Stimulated activated CD8-positive, alpha-beta memory T cell treated with anti-CD3 and anti-CD28 coated beads, Interleukin-12 subunit alpha, Interleukin-12 subunit beta, amount 100 ng/mL, for 1 hour (primary cell): Measurements from ENCODE around the gene SLC18B1.

Experiments used
- DNase-seq: peaks from one replicate; pipeline ENCODE4 v3.0.0-alpha.2; 2020; ENCODE audit warnings: low read depth

Gene SLC18B1

DNA sequence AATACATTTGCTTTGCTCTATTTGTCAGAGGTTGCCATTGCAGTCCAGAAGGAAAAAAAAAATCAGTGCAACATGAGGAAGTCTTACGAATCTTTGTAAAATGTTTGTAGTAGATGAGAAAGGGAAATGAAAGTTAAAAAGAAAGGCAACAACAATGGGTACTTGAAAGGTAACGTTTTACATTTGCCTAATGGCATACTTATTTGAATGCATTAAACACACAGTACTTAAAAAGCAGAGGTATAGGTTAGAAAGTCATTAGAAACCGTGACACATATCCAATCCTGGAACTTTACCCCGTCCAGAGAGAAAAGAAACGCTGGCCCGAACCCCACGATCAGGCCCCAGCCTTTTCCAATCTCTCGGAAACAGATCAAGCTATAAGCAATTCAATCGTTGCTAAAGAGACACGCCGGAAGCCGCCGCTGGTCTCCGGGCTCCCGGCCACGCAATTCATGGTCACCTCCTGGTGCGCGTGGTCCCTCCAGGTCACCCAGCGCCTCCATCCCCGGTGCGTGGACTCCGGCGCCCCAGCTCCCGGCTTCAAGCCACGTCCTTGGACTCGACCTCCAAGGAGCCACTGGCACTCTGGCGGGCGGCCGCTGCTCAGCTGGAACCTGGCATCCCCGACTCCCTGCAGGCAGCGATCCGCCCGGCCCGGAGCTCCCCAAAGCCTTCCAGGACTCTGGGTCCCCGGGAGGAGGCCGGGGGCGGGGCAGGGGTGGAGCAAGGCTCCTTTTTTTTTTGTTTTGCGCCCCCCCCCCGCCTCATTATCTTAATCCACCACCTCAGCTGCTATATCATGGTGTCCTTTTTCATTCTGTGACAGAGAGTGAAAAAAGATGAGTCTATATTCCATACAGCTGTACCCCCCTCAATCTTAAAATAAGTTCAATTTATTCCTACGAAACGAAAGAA is at the start of gene SLC18B1:
SLC18B1 (minus strand) TSS at position 687 of the 918 bp plus-strand sequence; CDS start at position 506, 181 bp downstream.
- DNase-seq, result no peak

DNA sequence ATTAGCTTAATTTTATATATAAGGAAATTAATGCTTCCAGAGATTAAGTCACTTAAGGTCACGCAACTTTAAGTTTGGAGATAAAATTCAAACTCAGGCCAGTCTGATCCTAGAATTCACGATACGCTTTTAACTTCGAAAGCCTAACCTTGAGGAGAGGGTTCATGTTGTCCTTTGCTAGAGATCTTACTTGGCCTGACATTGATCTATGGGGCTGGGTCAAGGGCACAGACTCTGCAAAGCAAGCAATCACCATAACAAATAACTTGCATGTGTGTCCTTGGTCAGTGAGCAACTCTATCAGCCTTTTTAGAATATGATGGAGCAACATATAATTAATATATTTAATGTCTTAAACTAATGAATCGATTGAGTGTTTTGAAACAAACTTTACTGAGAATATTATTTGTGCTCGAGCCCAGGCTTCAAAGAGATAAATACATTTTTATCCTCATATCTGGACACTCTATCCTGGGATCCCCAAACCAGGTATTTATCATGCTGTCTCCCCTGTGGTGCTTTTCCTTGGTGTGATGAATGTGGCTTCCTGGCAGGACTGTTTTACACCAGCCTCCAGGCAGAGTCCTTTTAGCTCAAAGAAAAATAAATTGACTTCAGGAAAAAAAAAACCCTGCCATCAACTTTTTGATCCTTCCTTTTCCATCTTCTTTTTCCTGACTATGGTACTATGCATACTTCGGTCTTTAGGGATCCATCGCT is 45.0 kb upstream of the SLC18B1 start:
- no peak for DNase-seq

DNA sequence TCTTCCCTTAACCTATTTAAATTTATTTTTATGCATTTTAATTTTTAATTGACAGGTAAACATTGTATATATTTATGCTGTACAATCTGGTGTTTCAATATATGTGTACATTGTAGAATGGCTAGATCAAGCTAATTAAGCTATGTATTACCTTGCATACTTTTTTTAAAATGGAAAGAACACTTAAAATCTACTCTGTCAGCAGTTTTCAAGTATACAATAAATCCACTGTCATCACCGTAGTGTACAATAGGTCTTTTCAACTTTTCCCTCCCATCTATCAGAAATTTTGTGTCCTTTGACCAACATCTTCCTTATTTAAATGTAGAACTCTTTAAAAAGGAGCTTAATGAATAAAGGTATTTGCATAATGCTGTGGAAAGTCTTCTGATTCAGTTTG is 43.5 kb upstream of the SLC18B1 start:
- no peak for DNase-seq

DNA sequence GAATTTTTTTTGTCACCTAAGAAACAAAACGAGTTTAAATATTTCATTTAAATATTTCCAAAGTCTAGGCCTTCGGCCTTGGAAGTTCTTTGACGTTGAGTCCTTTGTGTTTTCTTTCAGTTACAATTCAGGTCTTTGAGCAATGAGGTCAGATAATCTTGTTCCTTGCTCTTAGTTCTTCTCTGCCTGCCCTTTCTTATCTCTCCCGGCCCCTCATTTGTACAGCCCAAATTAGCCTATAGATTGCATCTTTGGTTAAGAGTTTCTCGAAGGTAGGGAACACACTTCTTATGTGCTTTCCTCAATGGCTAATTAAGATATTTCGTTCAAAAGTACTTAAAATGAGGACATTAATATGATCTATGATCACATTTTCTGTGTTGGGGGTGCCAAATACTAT is 34.5 kb upstream of the SLC18B1 start:
- DNase-seq, result no peak

- DNase-seq, result no peak
Observed at GRCh38 chr6:132830334-132830751, 31.9 kb upstream of the SLC18B1 start.

- DNase-seq, result no peak
Observed at GRCh38 chr6:132820629-132821381, 22.4 kb upstream of the SLC18B1 start.

GRCh38 chr6:132819405-132820161 is 21.1 kb upstream of the SLC18B1 start:
- DNase-seq, result no peak

DNA sequence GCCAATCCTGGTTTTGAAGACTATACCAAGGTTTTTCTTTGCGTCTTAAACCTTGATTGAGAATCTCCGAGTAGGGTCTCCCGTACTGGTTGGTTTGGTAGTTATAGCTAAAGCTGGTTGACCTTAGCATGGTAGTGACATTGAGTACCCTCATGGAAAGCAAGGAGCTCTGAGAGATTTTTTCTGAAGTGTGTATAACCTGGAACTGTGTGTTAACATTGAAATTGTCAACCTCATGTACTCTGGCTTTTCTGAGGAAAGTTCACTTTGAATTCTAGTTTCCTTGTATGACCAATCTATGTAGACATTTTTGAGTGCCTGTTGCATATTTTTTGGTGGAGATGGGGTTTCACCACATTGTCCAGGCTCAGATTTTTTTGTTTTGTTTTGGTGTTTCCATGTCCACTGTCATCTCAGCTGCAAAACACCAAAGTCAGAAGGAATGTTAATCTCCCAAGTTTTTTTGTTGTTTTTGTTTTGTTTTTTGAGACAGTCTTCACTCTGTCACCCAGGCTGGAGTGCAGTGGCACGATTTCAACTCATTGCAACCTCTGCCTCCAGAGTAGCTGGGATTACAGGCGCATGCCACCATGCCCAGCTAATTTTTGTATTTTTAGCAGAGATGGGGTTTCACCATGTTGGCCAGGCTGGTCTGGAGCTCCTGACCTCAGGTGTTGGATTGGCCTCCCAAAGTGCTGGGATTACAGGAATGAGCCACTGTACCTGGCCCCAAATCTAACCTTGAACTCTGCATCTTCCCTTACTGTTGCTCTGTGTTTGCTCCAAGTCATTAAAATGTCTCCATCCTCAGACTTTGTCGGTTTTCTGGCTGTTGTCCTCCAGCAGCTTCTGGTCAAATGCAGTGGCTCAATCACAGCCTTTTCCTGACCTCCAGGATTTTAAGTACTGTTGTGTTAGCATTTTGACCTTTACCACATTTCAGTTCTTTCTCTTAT is 20.2 kb upstream of the SLC18B1 start:
- no peak for DNase-seq

GRCh38 chr6:132817554-132818403 is 19.3 kb upstream of the SLC18B1 start:
- no peak for DNase-seq

DNA sequence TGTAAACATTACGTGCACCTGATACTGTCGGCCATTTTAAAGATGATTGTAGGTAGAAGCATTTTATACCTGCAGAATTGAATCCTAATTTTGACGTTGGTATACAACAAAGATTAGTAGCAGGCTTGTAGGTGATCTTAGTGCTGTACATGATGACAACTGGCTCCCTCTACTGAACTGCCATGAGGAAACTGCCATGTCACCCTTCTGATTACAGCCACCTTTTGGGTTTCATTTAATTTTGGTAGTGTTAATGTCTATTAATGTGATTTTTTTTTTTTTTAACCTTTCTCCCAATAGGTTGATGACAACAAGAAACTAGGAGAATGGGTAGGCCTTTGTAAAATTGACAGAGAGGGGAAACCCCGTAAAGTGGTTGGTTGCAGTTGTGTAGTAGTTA is 18.2 kb upstream of the SLC18B1 start:
- DNase-seq, result no peak

DNA sequence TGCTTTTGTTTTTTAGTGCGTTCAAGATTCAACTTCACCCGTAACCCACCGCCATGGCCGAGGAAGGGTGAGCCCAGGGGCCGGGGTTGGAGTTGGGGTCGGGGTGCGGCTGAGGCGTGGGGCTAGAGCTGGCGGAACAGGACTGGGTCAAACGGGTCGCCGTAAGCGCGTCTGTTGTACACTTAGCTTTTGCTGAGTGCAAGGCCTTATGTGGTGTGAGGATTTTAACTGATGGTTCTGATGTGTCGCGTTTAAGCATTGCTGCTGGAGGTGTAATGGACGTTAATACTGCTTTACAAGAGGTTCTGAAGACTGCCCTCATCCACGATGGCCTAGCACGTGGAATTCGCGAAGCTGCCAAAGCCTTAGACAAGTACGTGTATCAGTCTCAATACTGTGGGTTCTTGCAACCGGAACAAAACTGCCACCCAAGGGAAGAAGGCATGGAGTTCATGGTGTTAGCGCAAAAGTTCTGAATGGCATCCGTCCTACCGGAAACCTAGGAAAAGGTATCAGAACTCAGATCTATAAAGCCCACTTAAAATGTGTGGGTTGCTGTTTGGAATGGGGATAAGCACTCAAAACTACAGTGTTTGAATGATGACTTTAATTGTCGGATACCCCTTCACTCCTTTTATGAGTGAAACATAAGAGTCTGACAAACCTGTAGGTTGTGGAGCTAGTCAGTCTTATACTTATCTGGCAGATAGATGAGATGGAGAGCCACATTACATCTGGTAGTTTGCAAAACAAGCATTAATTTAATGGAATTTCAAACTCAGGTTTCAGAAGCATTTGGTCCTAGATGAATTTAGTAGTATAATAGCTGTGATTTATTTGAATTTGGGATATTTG is 16.5 kb upstream of the SLC18B1 start:
- DNase-seq, result no peak

DNA sequence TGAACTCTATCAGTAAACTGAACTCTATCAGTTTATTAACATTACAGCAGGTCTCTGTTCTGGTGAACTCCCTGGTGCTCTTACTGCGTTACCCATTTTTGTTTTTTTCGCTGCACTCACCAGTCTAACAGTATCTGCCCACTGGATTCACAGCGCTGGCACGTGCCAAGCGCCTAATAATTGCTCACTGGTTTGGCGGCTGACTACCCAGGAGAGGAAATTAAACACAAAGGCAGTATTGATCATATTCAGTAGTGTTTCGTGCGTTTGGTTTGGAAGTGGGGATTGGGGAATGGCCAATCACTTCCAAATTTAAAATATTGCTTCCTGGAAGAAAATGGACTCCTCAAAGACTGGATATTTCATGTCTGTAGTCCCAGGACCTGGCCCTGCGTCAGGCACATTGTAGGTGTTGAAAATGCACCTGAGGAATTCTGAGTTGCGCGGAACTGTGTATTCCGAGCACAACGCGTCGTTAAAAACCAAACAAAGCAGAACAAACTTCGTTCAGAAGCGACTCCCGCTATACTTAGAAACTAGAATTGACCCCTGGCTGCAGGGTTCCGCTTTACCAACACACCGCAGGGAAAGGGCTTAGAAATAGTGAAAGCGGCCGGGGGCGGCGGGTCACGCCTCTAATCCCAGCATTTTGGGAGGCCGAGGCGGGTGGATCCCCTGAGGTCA is 14.9 kb upstream of the SLC18B1 start:
- no peak for DNase-seq

DNA sequence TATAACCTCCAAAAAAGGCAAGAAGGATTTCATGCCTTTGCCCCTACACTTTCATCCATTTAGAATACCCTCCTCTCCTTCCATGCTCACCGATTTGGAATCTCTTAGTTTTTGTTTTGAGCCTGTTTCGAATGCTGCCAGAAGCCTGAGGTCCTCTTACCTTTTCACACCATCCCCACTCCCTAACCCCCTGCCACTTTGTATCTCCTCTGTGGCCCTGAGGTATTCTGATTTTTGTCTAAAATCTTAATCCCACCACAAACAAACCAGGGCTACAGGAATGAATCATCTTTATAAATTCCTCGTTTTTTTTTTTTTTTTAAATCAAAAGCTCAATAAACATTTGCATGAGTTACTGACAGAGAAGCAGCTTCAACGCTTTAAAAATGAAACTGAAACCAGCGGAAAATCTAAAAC is 14.3 kb upstream of the SLC18B1 start:
- DNase-seq, result no peak

GRCh38 chr6:132812255-132812732 is 13.9 kb upstream of the SLC18B1 start:
- no peak for DNase-seq

GRCh38 chr6:132811276-132811675 is 12.8 kb upstream of the SLC18B1 start:
- DNase-seq, result no peak

DNA sequence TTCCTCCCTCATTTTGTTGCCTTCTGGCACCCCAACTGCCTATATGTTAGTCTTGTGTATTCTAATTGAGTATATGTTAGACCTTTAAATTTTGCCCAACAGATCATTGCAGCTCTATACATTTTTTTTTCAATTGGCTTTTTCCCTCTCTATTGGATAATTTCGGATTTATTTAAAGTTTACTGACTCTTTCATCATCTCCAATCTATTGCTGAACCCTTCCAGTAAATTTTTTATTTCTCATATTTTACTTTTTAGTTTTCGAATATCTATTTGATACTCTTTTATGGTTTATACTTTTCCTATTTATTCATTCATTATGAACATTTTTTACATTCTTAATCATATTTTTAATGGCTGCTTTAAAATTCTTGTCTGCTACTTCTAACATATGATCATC is 7.1 kb upstream of the SLC18B1 start:
- no peak for DNase-seq

DNA sequence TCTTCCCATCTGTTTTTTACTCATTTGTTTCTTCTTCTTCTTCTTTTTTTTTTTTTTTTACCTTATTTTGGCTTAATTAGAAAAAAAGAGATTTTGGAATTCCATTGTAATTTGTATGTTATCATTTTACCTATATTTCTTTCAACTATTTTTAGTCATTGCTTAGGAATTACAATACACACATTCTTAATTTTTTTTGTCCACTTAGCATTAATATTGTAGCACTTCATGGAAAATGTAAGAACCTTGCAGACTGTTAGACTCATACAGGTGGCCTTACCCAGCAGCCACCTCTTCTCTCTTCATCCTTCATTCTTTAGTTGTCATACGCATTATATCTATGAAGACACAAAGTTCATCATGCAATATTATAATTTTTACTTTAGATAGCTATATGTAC is 5.8 kb upstream of the SLC18B1 start:
- no peak for DNase-seq

- no peak for DNase-seq
Observed at GRCh38 chr6:132800656-132801055, 2.2 kb upstream of the SLC18B1 start.
